ENCODE results near the gene PRR16. TPM values are rescaled to one million over a fixed set of nuclear protein-coding genes. Genes with fewer than 3 reads are reported as not detected.

Gene PRR16
- total RNA-seq, 4 donors from 2014 or later: 2.2 to 19.7 (median 5.9) TPM

GRCh38 chr5:120466341-120467006, 2.4 kb downstream of the PRR16 start:
- no peaks in the 10 kb centered on the region for H3K27me3 ChIP-seq
- peaks cover 0 to 4% of the 10 kb centered on the region in 2 donors for H3K9me3 ChIP-seq
- TF ChIP-seq POLR2A (IDR thresholded peaks at IDR 0.05): no peak
- TF ChIP-seq CTCF (IDR thresholded peaks at IDR 0.05): no peak
- H3K27ac ChIP-seq: peak overlapping the region; percentile 74 to 92
- H3K4me3 ChIP-seq: peak overlapping the region in 1 of 2 donors; percentile 80
- H3K4me1 ChIP-seq: no peaks in the 10 kb centered on the region
- no peaks in the 10 kb centered on the region for H3K36me3 ChIP-seq
- intact Hi-C loops (cut with DNase I; ENCODE audit: low total_unique reads): no loop called here
- DNase-seq: no peak

GRCh38 chr5:120471971-120472370, 7.9 kb downstream of the PRR16 start:
- no peak for DNase-seq
- Histone ChIP-seq H3K27ac (no peak overlapping the region), H3K4me1 (no peaks in the 10 kb centered on the region), H3K4me3 (no peak overlapping the region), H3K27me3 (no peaks in the 10 kb centered on the region), H3K9me3 (peaks cover 0 to 4% of the 10 kb centered on the region in 2 donors), H3K36me3 (no peaks in the 10 kb centered on the region)
- TF ChIP-seq CTCF (IDR thresholded peaks at IDR 0.05): no peak
- no peak for TF ChIP-seq POLR2A (IDR thresholded peaks at IDR 0.05)
- intact Hi-C loops (cut with DNase I; ENCODE audit: low total_unique reads): no loop called here

GRCh38 chr5:120472911-120473310, 8.8 kb downstream of the PRR16 start:
- H3K27ac ChIP-seq: no peak overlapping the region
- no peaks in the 10 kb centered on the region for H3K27me3 ChIP-seq
- intact Hi-C loops (cut with DNase I; ENCODE audit: low total_unique reads): no loop called here
- H3K9me3 ChIP-seq: peaks cover 0 to 4% of the 10 kb centered on the region in 2 donors
- no peak for TF ChIP-seq POLR2A (IDR thresholded peaks at IDR 0.05)
- no peak for TF ChIP-seq CTCF (IDR thresholded peaks at IDR 0.05)
- no peaks in the 10 kb centered on the region for H3K4me1 ChIP-seq
- H3K4me3 ChIP-seq: no peak overlapping the region
- no peaks in the 10 kb centered on the region for H3K36me3 ChIP-seq
- DNase-seq: no peak

- H3K27me3 ChIP-seq: no peaks in the 10 kb centered on the region
- peaks cover 0 to 4% of the 10 kb centered on the region in 2 donors for H3K9me3 ChIP-seq
- no peak overlapping the region for H3K27ac ChIP-seq
- intact Hi-C loops (cut with DNase I; ENCODE audit: low total_unique reads): no loop called here
- TF ChIP-seq CTCF (IDR thresholded peaks at IDR 0.05) (no peak), POLR2A (IDR thresholded peaks at IDR 0.05) (no peak)
- H3K4me1 ChIP-seq: no peaks in the 10 kb centered on the region
- no peak overlapping the region for H3K4me3 ChIP-seq
- no peaks in the 10 kb centered on the region for H3K36me3 ChIP-seq
- no peak for DNase-seq
Observed at GRCh38 chr5:120473332-120473731, 9.2 kb downstream of the PRR16 start.

GRCh38 chr5:120476063-120476462, 12.0 kb downstream of the PRR16 start:
- TF ChIP-seq POLR2A (IDR thresholded peaks at IDR 0.05): no peak
- no peak for TF ChIP-seq CTCF (IDR thresholded peaks at IDR 0.05)
- H3K9me3 ChIP-seq: no peaks in the 10 kb centered on the region
- H3K36me3 ChIP-seq: no peaks in the 10 kb centered on the region
- intact Hi-C loops (cut with DNase I; ENCODE audit: low total_unique reads): no loop called here
- no peak overlapping the region for H3K27ac ChIP-seq
- no peak for DNase-seq
- H3K27me3 ChIP-seq: no peaks in the 10 kb centered on the region
- no peaks in the 10 kb centered on the region for H3K4me1 ChIP-seq
- no peak overlapping the region for H3K4me3 ChIP-seq
